Fibroblast of skin of scalp (primary cell): Measurements from ENCODE around the gene PRSS21. TPM values are rescaled to one million over a fixed set of nuclear protein-coding genes. Genes with fewer than 3 reads are reported as not detected.

Experiments used
- DNase-seq: peaks from one replicate; pipeline ENCODE4 v3.0.0-alpha.2; 2013
- polyA plus RNA-seq, 2 experiments: library from polyadenylated mRNA; unstranded; fragments of 120-200 nt; gene quantifications; one replicate each; pipeline ENCODE4 v1.2.1, GENCODE V29; 2013; ENCODE audit not compliant: insufficient read length in 2 of 2

The PRSS21 gene
- polyA plus RNA-seq (2013, experiment 1 of 2; ENCODE audit: insufficient read length) = not detected
- not detected for polyA plus RNA-seq (2013, experiment 2 of 2; ENCODE audit: insufficient read length)

GRCh38 chr16:2816751-2817339, at the start of gene PRSS21:
Gene PRSS21, plus strand, starts transcription at chr16:2817237. Its CDS starts 32 bp downstream, at chr16:2817269.
- no peak for DNase-seq

DNA sequence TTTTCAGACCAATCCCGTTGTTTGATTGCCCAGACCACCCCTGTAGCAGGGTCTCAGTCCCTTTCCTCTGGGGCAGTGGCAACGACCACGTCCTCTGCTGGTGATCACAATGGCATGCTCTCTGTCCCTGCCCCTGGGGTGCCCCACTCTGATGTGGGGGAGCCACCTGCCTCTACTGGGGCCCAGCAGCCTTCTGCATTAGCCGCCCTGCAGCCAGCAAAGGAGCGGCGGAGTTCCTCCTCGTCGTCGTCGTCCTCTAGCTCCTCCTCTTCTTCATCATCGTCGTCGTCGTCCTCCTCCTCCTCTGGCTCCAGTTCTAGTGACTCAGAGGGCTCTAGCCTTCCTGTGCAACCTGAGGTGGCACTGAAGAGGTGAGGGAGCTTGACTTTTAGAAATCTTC, 49.1 kb upstream of the PRSS21 start:
- DNase-seq = no peak

DNA sequence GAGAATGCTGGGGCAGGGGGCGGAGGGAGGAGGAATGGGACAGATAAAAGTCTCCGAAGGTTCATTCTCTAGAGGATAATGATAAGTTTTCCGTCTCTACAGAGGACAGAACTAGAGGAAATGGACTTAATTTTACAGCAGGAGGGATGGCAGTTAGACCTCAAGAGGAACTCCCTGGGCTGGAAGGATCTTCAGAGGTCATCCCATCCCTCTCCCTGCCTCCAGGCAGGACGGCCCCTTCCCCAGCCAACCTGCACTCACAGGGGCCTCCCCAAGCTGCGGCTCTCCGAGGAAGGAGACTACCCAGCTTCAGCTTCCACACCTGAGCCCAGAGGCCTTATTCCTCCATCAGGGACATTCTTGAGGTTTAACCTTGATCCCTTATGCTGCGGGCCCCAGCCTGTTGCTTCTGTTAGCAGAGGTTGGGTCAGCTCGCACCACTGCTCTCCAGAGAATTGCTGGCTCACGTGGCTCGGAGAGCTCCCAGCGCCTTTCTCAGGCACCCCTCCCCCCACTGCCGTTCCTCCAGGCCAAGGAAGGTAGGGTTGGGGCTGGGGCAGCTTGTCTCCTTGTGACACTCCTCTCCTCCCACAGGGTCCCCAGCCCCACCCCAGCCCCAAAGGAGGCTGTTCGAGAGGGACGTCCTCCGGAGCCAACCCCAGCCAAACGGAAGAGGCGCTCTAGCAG, 48.5 kb upstream of the PRSS21 start:
- DNase-seq = no peak

DNA sequence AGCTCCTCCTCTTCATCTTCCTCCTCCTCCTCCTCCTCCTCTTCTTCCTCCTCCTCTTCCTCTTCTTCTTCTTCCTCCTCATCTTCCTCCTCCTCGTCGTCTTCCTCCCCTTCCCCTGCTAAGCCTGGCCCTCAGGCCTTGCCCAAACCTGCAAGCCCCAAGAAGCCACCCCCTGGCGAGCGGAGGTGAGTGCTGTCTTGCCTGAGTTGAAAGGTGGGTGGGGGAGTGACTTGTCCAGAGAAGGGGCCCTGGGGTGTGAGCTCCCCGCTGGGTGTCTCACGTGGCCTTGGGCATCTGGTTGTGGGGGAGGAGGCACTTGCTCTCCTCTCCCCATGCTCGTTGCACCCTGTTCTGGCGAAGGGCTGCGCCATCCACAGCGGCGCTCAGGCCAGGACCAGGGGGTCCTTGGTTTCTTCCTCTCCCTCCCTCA, 47.9 kb upstream of the PRSS21 start:
- no peak for DNase-seq

GRCh38 chr16:2769675-2770056, 47.4 kb upstream of the PRSS21 start:
- DNase-seq = no peak

DNA sequence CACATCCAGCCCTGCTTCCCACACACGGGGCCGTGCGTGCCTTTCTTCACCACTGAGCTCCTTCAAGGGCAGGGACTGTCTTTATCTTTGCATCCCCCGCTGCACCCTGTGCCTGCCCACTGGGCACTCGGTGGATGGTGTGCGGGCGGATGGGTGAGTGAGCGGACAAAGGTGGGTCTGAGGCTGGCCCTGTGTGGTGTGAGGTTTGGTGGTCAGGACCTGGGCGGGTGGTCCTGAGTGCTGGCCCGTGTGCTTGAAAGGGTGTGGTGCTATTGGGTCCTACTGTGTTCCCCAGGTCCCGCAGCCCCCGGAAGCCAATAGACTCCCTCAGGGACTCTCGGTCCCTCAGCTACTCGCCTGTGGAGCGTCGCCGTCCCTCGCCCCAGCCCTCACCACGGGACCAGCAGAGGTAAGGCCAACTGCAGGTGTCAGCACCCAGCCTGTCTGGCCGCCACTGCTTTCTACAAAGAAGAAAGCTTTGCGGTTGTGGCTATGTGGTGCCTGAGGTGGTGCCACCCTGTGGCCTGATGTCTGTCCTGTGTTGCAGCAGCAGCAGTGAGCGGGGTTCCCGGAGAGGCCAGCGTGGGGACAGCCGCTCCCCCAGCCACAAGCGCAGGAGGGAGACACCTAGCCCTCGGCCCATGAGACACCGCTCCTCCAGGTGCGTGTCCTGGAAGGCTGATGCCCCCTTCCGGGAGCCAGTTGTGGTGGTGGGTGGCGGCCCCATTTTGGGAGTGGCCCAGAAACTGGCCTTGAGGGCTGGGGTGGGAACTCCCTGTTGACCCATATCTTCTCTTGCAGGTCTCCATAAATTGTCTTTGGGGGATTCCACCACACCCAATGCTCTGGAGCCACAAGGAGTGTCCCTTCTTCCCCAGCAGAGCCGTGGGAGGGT, 46.7 kb upstream of the PRSS21 start:
- no peak for DNase-seq

DNA sequence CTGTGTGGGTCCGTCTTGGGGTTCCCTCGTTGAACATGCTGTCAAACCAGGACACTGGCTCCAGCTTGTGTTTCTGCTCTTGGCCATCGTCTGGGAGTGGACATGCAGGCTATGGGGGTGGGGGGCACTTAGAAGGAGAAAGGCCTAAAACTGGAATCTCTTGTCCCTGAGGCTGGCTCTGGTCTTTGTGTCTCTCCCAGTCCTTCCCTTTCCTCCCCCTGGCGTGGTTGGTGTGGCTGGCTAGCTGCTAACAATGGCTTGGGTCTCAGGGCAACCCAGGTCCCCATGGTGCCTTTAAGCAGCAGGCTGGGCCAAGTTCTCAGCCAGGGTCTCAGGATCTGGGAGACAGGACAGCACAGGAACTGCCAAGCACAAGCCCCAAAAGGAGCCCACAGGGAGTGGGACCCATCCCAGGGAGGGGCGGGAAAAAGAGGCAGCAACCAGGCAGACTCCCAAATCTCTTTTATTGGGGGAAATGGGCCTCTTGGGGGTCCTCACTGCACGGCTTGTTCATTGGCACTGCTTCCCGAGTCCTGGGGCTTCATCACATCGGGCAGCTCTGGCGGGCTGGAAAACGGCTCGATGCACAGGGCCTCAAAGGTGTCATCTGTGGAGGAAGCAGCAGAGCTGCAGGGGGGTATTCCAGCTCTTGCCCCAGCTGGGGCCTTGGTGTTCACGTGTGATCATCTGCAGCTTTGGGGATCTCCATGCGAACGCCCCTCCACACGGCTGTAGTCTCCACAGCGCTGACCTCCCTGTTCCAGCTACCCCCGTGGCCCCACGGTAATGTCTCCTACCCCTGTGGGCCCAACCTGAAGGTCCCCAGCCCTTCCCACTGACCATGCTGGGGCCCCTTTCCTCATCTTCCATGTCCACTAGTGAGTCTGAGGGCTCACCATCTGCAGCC, 45.3 kb upstream of the PRSS21 start:
- no peak for DNase-seq

DNA sequence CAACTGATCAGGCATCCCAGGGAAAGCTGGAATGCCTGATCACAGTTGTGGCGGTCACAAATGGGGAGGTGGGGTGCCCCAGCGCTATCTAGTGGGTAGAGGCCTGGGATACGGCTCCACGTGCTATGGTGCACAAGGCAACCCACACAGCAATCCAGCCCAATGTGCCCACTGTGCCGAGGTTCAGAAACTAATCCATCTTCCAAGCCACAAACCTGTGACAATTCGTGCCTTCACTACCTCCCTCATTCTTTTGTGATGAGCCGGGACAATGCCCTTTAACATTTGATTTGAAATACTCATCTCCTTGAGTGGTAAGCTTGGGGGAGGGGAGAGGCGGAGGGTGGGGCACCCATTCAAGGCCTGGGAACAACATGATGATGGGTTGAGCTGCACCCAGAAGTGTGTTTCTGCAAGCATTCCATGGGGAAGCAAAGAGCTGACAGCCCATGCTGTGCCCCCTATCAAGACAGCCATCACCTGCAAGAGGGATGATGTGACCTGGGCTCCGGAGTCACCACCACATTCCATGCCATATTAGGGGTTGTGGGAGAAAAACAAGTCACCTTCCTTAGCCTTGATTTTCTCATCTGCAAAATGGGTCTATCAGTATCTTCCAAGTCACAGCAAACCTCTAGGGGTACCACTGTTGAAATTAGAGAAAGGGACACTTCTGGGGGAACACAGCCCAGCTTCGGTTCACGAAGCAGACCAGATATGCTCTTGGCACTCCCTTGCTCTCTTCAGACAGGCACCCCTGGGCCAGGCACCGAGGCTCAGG, 43.7 kb upstream of the PRSS21 start:
- peak; percentile 27 for DNase-seq

GRCh38 chr16:2774161-2774891, 42.7 kb upstream of the PRSS21 start:
- no peak for DNase-seq

DNA sequence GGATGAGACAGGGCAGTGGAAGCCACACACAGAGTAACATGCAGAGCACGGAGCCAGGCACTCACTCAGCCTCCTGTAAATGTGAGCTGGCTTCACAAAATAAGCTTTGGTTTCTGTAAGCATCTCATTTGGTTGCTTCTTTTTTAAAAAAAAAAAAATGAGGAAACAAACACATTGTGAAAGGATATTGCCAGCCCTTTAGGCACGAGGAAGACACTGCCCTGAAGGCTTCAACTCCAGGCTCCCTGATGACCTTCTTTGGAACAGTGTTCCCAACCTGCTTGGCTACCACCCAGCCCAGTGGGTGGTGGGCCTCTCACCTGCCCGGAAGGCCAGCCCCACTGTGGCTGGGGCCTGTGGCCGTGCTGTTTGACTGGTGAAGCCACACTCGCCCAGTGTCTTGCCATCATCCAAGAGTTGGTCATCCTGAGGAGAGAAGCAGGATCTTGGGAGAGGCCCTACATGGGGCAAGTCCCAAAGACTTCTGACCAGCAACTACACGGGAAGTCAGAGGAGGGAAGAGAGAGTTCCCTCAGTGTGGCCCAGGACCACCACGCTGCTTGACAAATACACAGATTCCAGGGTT, 41.8 kb upstream of the PRSS21 start:
- DNase-seq = no peak

DNA sequence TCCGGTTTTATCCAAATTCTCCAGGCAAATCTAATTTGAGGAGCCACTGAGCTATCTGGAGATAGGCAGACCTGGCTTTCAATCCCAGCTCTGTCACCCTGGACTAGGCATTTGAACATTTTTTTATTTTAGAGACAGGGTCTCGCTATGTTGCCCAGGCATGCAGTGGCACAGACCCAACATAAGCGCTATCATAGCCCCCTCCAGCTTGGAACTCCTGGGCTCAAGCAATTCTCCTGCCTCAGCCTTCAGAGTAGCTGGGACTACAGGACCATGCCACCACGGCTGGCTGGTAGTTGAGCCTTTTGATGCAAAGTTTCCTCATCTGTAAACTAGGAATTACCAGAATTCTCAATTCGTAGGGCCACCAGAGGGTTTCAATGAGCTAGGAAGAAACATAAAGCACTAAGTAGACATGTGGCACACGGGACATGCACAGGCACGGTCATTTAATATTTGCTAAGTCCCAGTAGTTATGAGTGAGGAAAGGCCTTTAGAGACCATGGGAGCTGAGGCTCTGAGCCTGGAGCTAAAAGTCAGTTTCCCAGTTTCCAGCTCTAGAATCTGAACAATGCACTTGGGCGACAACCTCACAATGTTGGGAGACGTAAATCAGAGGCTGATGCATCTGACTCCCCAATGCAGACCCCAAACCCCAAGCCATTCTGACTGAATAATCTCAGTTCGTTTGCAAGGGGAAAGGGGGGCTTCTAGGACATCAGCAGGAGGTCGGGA, 41.1 kb upstream of the PRSS21 start:
- no peak for DNase-seq

DNA sequence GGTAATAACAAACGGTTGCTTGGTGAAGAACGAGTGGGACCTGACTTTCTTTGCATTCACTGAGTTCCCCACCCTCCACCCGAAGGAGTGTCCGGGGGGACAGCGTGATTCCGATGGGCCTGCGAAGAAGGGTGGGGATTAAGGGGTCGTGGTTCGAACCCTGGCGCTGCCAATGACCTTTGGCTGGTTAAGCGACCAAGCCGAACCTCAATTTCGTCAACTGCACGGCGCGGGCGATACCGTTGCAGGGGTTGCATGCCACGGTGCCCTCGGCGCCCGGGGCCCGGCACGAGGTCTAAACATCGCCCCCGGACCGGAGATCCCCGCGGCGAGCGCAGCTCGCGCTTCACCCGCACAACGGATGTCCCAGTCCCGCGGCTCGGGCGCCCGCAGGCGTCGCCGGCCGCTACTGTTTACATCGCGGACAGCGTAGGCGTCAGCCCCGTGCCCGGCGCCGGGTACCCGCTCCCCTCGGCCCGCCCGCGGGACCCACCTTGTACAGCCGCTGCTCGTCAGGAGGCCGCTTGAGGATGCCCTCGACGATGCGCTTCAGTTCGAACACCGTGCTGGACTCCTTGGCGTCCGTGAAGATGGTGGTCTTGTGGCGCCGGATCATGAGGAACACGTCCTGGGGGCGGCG, 40.4 kb upstream of the PRSS21 start:
- no peak for DNase-seq

DNA sequence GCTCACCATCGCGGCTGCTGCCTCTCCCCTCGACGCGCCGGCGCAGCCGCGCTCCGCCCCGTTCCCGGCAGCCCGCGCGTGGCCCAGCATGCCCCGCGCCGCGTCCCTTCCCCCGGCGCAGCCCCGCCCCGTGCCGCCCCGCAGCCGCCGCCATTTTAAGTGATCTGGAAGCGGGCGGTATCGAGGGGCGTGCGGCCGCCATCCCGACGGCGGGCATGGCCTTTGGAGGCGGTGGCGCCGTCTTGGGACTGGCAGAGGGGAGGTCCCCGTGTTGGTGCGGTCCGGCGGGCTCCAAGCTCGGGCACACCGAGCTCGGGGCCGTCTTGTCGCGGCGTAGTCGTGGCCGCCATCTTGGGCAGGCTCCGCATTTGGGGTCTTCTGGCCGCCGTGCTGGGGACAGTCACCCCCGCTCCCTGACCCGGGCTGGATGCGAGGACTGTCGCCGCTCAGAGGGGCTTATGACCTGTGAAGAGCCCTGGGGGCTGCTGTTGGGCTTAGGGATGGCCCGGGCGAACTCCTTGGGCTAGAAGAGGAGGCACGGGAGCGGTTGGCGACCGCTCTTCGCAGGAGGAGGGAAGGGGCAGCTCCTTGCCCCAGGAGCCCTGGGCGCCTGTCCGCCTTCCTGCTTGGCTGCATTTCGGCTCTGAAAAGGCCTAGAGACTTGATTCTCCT, 39.7 kb upstream of the PRSS21 start, which contains the start of gene ELOB:
Gene ELOB, minus strand, starts transcription at position 50 of the 672 bp plus-strand sequence. Its CDS starts 41 bp downstream, at position 9.
- peak; percentile 86 for DNase-seq

- DNase-seq = peak; percentile 20
These were observed 39.0 kb upstream of the PRSS21 start for GRCh38 chr16:2777903-2778629.

DNA sequence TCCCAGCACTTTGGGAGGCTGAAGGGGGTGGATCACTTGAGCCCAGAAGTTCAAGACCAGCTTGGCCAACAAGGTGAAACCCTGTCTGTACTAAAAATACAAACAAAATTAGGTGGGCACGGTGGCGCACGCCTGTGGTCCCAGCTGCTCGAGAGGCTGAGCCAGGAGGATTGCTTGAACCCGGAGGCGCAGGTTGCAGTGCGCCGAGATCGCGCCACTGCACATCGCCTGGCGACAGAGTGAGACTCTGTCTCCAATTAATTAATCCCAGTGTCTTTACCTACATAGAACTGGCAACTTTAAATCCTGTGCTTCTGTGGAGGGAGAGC, 38.4 kb upstream of the PRSS21 start:
- DNase-seq = no peak

DNA sequence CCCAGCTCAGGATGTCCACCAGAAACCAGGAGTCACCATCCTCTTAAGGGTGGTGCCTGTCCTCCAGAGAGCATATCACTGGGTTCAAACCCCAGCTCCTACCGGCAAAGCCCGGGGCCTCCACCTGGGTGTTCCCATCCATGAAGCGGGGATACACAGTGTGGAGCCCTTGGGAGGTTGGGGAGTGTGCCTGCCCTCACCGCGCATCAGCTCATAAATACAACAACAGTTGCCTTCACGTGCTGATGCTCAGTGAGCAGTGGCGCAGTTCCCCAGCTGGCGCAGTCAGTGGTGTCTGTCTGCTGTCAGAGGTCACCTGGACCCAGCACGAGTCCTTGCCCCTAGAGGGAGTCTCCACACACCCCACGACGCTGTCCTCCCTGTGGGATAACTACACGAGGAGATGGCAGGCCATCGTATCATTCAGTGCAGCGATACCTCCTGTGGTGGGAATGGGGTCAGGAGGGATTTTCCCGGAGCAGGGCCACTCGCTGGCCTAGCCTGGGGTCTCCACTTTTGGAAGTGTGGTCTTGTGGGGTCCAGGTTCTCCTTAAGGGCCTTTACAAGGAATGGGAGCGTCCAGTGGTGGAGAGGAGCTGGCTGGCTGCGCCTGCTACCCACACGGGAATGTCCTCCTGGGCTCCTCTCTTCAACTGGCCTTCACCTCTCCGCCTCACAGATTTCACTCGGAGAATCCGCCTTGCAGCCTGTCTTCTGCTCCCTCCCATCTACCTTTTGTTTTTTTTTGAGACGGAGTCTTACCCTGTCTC, 37.7 kb upstream of the PRSS21 start:
- DNase-seq = no peak
